HG03469 (cell line): ENCODE measurements around the gene NR0B2.
"Not testable (repeated sequence)": the region's sequence is repeated elsewhere in the genome, so short reads cannot be mapped to it uniquely, and the experiment has no call there.

Experiments used
- ATAC-seq: cut with Tn5 transposase; IDR thresholded peaks from one replicate; pipeline ENCODE4 v1.9.1; 2021; ENCODE audit warnings: mild to moderate bottlenecking, moderate library complexity, moderate number of reproducible peaks; ENCODE audit not compliant: unreplicated experiment

The NR0B2 gene

DNA sequence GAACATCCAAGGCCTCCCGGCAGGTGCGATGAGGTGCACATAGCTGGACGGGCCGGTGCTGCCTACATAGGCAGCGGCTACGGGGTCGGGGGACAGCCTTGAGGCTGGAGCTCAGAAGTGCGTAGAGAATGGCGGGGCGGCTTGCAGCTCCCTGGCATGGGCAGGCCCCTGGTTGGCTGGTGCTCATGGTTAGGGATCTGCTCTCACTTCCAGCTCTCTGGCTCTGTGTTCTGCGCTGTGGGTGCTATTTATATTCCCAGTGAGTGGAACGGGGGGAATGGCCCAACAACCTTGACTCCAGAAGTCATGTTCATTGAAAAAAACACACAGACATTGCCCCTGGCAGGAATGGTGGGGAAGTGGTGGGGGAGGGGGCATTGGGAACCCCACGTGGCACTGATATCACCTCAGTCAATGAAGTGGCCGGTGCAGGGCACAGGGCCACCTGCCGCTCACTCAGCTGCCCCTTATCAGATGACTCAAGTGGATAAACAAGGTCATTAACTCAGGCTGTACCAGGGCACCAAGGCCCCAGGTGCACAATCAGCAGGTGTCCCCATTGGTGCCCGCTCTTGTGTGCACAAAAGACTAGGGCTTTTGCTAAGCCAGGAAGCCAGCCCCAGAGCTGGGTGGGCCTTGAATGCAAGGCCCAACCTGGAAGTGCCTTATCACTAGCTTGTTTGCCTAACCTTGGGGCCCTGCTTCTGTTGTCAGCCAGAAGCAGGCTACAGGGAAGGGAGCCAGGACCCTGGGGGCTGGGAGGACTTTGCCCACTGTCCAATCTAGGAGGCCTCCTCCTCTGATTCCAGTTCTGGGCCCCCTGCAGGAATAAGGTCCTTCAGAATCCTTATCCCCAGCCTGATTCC, at the start of gene NR0B2:
TSS of gene NR0B2 (minus strand) at position 222 of the 866 bp plus-strand sequence. CDS start at position 187, 35 bp downstream.
- ATAC-seq, result no peak

DNA sequence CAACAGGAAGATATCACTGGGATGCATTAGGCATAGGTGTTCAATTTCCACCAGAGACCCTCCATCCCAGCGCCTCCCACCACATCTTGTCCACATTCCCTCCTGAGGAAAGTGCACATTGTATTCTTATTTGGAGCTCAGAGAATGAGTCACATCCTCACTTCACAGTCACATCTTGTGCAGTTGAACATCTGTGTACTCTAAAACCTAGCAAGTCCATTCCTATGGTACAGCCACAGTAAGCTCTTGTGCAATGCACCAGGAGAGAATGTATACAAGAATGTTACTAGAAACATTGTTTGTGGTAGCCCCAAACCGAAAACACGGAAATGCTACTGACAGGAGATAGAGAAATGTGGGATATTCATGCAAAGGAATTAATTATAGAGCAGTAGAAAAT, 48.1 kb upstream of the NR0B2 start:
- no peak for ATAC-seq

DNA sequence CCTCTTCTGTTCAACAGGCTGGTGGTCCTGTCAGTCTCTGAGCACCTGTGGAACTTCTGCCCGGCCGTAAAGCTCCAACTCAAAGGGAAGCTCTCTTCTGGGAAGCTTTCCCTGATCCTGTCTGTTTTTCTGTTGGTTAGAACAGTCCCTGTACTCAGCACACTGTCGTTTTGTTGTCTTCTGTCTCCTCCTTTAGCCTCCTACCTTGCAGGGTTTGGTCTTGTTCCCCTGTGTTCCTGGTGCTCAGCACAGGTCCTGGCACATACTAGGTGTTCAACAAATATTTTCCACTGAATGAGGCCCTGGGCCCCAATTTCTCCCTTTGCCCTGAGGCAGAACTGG, 46.8 kb upstream of the NR0B2 start:
- ATAC-seq, result no peak

DNA sequence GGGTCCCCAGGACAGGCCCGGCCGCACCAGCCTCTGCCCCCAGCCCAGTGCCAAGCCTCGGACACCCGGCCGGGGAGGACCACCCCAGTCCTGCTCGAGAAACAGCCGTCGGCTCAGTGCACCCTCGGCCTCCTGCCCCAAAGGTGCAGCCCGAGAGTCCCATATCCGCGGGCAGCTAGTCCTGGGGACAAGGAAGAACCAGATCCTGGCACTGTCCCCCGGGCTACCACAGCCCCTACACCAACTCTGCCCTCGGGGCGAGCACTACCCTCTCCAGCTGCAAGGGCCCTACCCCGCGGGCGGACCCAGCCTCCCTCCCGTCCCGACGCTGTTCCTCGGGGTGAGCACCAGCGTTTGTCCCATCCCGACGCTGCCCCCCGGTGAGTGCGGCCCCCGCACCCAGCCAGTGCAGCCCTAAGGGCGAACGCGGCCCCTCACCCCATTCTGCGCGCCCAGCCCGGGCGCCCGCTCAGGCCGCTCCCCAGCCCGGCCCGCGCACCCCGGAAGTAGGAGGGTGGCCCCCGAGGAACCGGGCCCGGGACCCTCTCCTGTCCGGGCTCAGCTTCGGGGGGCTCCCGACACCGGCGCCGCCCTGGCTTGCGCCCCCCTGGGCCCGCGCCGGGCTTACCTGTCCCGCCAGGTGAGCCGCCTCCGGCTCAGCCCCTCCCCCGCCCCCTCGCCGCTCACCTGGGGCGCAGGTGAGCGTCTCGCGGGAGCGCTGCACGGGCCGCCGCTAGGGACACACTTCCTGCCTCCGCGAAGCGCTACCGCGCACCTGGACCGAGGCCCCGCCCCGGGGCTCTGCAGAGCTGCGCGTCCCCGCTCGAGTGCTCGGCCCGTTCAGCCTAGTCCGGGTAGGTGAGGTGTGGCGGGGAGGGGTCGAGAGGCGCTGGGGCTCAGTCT, 46.2 kb upstream of the NR0B2 start, which contains the start of gene KDF1:
TSS of gene KDF1 (minus strand) at position 747 of the 903 bp plus-strand sequence. CDS start 8,088 bp downstream, outside the sequence.
- no peak for ATAC-seq

- no peak for ATAC-seq
Measured at GRCh38 chr1:26959270-26959669, 45.5 kb upstream of the NR0B2 start.

DNA sequence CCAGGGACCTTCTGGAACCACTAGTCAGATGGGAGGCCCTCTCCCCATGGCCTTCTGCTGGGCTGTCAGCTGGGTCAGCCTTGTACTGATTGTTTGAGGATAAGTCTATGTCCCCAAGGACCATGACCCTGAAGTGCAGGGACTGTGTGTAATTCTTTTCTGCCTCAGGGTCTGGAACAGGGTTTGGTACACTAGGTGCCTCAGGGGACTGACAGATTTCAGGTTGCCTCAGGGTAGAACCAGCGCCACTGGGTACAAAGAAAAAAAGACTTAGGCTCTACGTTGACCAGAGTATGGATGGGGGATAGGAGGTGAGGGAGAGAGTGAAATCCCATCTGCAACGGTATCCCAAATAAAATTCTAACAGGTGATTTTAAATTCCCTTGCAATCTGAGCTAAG, 43.5 kb upstream of the NR0B2 start:
- no peak for ATAC-seq

DNA sequence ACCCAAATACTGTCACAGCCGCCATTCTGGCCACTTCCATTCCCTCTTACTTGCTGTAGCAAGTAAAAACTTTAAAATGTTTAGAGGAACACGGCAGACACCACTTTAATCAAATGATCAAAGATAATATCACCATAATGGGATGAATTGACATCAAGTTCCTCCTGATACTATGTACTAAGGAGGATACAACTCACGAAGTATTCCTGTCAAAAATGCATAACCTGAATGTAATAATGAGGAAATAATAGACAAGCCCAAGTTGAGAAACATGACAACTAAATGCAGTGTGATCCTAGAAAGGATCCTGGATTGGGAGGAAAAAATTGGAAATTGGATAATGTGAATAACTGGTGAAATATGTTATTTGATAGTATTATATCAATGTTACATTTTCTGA, 42.5 kb upstream of the NR0B2 start:
- no peak for ATAC-seq

GRCh38 chr1:26953374-26953773, 39.6 kb upstream of the NR0B2 start:
- no peak for ATAC-seq

- ATAC-seq, result no peak
Measured at GRCh38 chr1:26951821-26952497, 38.2 kb upstream of the NR0B2 start.

GRCh38 chr1:26951216-26951615, 37.4 kb upstream of the NR0B2 start:
- ATAC-seq, result no peak

GRCh38 chr1:26950602-26951001, 36.8 kb upstream of the NR0B2 start:
- no peak for ATAC-seq

DNA sequence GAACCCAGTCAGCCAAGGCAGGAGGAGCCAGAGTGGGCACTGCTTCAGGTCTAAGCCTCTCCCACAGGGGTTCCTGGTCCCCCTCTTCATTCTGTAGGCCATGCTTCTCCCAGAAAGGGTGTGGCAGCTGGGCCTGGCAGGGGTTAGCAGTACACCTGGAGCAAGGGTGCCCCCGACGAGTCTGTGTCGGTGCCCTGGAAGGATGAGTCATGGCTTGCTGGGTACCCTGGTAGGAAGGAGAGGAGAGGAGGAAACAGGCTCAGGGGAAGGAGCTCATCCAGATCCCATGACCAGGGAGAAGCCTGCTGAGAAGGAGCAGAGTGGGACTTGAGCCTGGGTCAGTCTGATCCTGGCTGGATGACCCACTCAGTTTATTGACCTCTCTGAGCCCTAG, 36.1 kb upstream of the NR0B2 start:
- ATAC-seq, result no peak

GRCh38 chr1:26949266-26949925, 35.6 kb upstream of the NR0B2 start:
- ATAC-seq, result no peak

DNA sequence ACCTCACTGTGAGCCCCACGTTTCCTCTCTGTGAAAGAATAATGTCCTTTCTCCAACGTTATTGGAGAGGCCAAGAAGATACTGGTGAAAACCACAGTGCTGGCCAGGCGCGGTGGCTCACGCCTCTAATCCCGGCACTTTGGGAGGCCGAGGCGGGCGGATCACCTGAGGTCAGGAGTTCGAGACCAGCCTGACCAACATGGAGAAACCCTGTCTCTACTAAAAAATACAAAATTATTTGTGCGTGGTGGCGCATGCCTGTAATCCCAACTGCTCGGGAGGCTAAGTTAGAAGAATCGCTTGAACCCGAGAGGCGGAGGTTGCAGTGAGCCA, 34.9 kb upstream of the NR0B2 start:
- ATAC-seq, result not testable (repeated sequence)

DNA sequence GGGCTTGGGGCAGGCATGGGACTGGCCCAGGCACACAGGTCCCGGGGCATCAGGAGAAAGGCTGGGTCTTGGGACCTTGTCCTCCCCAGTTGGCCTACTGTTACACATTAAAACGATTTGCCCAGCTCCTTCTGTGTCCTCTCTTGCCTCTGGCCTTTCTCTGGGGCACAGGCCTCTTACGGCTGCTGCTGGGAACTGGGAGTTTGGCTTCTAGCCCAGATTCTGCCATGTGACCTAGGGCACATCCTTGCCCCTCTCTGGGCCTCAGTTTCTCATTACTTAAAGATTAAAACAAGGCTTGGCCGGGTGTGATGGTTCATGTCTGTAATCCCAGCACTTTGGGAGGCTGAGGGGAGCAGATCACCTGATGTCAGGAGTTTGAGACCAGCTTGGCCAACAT, 32.5 kb upstream of the NR0B2 start:
- no peak for ATAC-seq

DNA sequence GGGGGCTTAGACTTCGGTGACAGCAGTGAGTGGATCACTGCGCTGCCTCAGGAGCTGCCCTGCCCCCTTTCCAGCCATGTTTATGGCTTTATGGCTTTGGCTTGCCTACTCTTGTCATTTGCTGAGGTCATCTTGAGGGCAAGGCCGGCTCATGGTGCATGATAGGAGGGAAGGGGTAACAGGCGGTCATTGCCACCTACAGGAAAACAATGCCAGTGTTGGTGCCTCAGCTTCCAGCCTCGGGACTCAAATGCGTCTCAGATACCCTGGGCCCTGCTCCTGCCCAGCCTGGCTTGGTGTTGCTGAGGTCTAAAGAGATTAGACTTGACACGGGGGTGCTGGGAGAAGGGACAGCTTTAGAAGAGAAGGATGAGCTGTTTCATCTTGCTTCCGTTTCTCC, 32.0 kb upstream of the NR0B2 start:
- ATAC-seq, result no peak

DNA sequence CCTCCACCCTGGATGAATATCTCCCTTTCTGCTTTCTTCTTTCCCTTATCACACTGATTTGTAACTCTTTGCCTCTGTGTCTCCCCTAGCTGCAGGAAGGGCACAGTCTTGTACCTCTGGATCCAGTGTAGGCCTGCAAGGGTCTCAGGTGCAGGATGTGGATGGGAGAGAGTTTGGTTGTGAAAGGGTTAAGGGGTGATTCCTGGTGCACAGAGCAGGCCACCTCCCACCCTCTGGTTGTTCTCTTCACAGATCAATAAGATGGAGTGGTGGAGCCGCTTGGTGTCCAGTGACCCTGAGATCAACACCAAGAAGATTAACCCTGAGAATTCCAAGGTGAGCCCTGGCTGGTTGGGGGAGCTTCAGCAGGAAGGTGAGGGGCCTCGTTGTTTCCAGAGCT, 31.4 kb upstream of the NR0B2 start:
- no peak for ATAC-seq

- ATAC-seq, result no peak
Measured at GRCh38 chr1:26942656-26943055, 28.9 kb upstream of the NR0B2 start.

DNA sequence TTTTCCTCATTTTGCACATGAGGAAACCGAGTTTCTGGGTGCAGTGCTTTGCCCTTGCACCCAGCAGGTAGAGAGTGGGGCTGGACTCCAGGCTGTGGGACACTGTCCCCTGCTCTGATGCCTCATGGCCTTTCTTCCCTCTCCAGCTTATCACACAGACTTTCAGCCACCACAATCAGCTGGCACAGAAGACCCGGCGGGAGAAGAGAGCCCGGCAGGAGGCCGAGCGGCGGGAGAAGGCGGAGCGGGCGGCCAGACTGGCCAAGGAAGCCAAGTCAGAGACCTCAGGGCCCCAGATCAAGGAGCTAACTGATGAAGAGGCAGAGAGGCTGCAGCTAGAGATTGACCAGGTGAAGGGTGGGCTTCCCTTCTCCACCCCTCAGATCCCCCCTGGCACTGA, 27.5 kb upstream of the NR0B2 start:
- no peak for ATAC-seq

DNA sequence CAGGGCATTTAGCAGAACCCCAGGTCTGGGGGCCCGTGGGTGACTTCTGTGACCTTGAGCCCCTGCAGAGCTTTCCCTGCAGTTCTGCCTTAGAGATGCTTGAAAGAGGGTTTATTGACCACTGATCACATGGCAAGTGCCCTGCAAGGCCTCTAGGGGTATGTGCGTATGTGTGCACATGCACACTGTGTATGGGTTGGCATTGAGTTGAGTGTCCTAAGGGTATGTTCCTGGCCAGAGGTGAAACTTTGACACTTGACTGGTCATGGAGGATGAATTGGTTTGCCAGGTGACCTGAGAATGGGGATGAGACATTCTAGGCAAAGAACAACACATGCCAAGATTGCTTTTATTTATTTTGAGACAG, 24.9 kb upstream of the NR0B2 start:
- ATAC-seq, result no peak
